Psoas muscle (tissue), 8 donors: ENCODE measurements around the gene ARHGAP30. TPM values are rescaled to one million over a fixed set of nuclear protein-coding genes. Genes with fewer than 3 reads are reported as not detected.

ENCODE experiments used
- ATAC-seq, 4 donors: fragments of 200-7000 bp; cut with Tn5 transposase; one replicate each; pipeline ENCODE4 v1.9.1; 2020; ENCODE audit warnings: moderate library complexity in 3 of 4, mild to moderate bottlenecking in 2 of 4
- DNase-seq, 2 donors: peaks; one replicate each; pipeline ENCODE4 v3.0.0-alpha.2; 2020
- H3K27ac ChIP-seq: fragments of 200-600 bp; one replicate; pipeline ENCODE4 v1.8.0; 2022
- H3K27me3 ChIP-seq, 3 donors: fragments of 200-600 bp in 1 of 3; one replicate each; pipeline versions ENCODE4 v1.6.1 to v1.8.0; 2013 to 2022; ENCODE audit warnings: low read length in 2 of 3, mild to moderate bottlenecking in 2 of 3, moderate library complexity in 1 of 3; ENCODE audit not compliant: insufficient read depth in 3 of 3
- H3K36me3 ChIP-seq, 2 donors: fragments of 200-600 bp in 1 of 2; one replicate each; pipeline versions ENCODE4 v1.6.1 to v1.8.0; 2013 to 2022; ENCODE audit warnings: low read depth in 1 of 2, mild to moderate bottlenecking in 1 of 2, moderate library complexity in 1 of 2; ENCODE audit not compliant: insufficient read depth in 1 of 2
- H3K4me1 ChIP-seq: fragments of 200-600 bp; one replicate; pipeline ENCODE4 v1.8.0; 2022
- H3K4me3 ChIP-seq: fragments of 200-600 bp; one replicate; pipeline ENCODE4 v1.8.0; 2022; ENCODE audit warnings: mild to moderate bottlenecking
- H3K9me3 ChIP-seq: fragments of 200-600 bp; one replicate; pipeline ENCODE4 v1.8.0; 2022
- WGBS, 3 donors: extraction: QIAGEN DNeasy Blood & Tissue Kit; methylation state at CpG; one replicate each; pipeline versions ENCODE4 v1.1.6 to v1.1.7; 2013; 5-methylcytosine and 5-hydroxymethylcytosine counted together
- intact Hi-C, 2 donors: fragments of 100-400 bp; cut with DNase I; formaldehyde crosslinking; loops; one replicate each; pipeline versions ENCODE4 v1.11.0 to v1.14.2; 2022
- polyA plus RNA-seq, 3 donors: library from polyadenylated mRNA; stranded (reverse); fragments of 200-250 nt; gene quantifications; one replicate each; pipeline ENCODE4 v1.2.3, GENCODE V29; 2013
- total RNA-seq, 4 donors: library from RNA; stranded (reverse); fragmentation: NEBNext Ultra II Directional in 2 of 4; extraction: Animal tissue kit (Norgen Biotek cat#: 25700) in 2 of 4; gene quantifications; one replicate each; pipeline versions ENCODE4 v1.2.1 to v1.2.4, GENCODE V29; 2021 to 2023
- TF ChIP-seq, protein P1 (sequence below): fragments of 200-600 bp; IDR thresholded peaks from one replicate; pipeline ENCODE4 v1.8.0; 2022; ENCODE audit warnings: antibody characterized with exemption
- donor health status: healthy with polysubstance abuse.
- donor health status: DM: no; HTN: no; CAD: no; lungs with moderate emphysema.
- donor health status: Bipolar disorder and iron deficiency.
- donor health status: healthy.
- donor health status: DM: yes; HTN: yes; CAD: no.
- donor health status: DM: no; HTN: no; CAD: no.
- donor health status: DM: no; HTN: no; CAD: no.
- donor health status: DM: yes; HTN: yes; CAD: no.

The ARHGAP30 gene
- total and polyA plus RNA-seq, 7 donors: 0.44 to 3.3 (median 1.6) TPM

DNA sequence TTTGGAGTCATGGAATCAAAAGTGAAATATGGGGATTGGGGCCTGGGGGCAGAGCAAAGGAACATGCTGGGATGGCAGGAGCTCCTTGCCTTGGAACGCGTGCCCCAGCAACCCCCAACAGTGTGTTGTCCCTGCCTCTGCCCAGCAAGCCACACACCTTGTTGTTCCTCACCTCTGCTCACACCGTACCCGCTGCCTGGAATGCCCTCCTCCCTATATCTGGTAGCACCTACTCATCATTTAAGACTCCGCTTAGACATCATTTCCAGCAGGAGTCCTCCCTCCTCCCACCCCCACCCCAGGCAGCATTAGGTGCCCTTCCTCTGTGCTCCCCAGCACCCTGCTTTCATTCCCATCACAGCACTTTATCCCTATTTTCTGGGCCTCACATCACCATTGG lies 11.8 kb upstream of the ARHGAP30 start:
- H3K4me1 ChIP-seq: no peaks in the 10 kb centered on the region
- no peaks in the 10 kb centered on the region for H3K36me3 ChIP-seq
- H3K27ac ChIP-seq: no peak overlapping the region
- intact Hi-C loops: no loop called here
- 73 to 77% (median 76%) methylated on average over 5 of the region's 5 CpGs for WGBS, 3 donors
- peaks cover 0 to 4% (median 0%) of the 10 kb centered on the region in 3 donors for H3K27me3 ChIP-seq
- TF ChIP-seq, protein P1, sequence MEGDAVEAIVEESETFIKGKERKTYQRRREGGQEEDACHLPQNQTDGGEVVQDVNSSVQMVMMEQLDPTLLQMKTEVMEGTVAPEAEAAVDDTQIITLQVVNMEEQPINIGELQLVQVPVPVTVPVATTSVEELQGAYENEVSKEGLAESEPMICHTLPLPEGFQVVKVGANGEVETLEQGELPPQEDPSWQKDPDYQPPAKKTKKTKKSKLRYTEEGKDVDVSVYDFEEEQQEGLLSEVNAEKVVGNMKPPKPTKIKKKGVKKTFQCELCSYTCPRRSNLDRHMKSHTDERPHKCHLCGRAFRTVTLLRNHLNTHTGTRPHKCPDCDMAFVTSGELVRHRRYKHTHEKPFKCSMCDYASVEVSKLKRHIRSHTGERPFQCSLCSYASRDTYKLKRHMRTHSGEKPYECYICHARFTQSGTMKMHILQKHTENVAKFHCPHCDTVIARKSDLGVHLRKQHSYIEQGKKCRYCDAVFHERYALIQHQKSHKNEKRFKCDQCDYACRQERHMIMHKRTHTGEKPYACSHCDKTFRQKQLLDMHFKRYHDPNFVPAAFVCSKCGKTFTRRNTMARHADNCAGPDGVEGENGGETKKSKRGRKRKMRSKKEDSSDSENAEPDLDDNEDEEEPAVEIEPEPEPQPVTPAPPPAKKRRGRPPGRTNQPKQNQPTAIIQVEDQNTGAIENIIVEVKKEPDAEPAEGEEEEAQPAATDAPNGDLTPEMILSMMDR: no peak
- H3K4me3 ChIP-seq: no peak overlapping the region
- ATAC-seq (no peak), DNase-seq (no peak)
- H3K9me3 ChIP-seq: no peaks in the 10 kb centered on the region

DNA sequence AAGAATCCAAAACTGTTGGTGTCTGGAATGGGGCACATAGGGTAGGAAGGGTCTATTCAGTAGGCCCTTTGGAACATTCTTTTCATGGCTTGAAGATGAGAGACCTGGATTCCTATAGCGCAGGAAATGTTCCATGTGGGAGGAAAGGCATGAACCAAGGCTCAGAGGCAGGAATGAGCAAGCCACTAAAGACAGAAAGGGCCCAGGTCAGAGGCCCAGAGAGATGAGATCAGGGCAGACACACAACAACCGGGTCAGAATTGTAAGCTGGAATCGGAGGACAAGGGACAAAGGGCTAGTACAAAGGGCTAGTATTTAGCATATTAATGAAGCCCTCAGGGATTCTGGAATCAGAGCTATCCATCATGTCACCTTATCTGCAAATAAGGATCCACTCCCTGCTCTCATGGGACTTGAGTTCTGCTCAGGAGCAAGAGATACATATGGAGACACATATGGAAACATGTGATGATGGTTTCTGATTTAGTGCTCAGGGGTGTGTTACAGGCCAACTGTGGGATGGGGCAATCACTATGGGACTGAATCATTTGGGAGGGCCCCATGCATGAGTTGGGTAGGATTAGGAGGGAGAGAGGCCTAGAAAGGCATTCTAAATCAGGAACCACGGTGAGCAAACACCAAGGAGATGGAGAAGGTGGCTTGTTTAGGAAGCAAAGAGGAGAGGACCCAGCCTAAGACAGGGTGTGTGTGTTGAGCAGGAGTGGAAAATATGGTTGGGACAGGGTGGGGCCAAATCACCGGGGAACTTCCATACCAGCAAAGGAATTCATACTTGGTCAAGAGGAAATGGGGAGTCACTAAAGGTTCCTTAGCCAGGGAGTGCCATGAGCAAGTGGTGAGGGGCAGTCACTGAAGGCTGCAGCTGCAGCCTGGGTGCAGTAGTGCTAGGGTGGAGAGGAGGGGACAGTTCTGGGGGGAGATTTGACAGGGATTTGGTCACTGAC lies 11.0 kb upstream of the ARHGAP30 start:
- TF ChIP-seq, protein P1: no peak
- DNase-seq (no peak), ATAC-seq (no peak)
- Histone ChIP-seq H3K27ac (no peak overlapping the region), H3K4me1 (no peaks in the 10 kb centered on the region), H3K36me3 (no peaks in the 10 kb centered on the region), H3K27me3 (peaks cover 0 to 4% (median 0%) of the 10 kb centered on the region in 3 donors), H3K4me3 (no peak overlapping the region), H3K9me3 (no peaks in the 10 kb centered on the region)
- 73 to 82% (median 80%) methylated on average over 5 of the region's 5 CpGs for WGBS, 3 donors
- intact Hi-C loops: no loop called here

DNA sequence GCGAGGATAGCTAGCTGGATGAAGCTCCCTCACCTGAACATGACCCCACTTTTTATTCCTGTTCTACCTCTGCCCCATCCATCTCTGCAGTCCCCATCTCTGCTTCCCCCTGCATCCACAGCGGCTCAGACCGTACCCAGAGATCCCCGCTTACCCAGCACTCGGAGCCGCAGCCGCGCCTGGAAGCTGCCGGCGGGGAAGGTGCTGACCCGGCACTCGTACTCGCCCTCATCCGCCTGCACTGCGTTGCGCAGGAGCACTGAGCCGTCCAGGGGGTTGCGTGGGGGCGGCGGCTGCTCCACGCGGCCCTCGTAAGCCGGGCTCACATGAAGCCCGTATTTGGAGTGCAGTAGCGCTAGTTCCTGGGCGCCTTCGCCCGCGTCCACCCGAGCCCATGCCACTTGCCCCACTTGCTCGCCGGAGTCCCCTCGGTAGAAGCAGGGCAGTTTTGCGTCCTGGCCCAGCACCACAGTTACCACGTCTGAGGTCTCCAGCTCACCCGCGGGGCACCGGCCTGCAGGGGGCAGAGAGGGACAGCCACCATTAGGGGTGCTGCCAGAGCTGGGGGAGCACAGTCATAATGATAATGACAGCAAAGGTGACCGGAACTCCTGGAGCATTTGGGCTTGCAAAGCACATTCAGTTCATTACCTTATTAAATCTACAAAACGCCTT lies 9.9 kb upstream of the ARHGAP30 start:
- no peaks in the 10 kb centered on the region for H3K9me3 ChIP-seq
- no peaks in the 10 kb centered on the region for H3K4me1 ChIP-seq
- peaks cover 0 to 4% (median 0%) of the 10 kb centered on the region in 3 donors for H3K27me3 ChIP-seq
- intact Hi-C loops: no loop called here
- H3K4me3 ChIP-seq: no peak overlapping the region
- no peaks in the 10 kb centered on the region for H3K36me3 ChIP-seq
- TF ChIP-seq, protein P1: no peak
- H3K27ac ChIP-seq: no peak overlapping the region
- ATAC-seq (no peak), DNase-seq (no peak)
- 50 to 64% (median 54%) methylated on average over 41 of the region's 41 CpGs for WGBS, 3 donors

DNA sequence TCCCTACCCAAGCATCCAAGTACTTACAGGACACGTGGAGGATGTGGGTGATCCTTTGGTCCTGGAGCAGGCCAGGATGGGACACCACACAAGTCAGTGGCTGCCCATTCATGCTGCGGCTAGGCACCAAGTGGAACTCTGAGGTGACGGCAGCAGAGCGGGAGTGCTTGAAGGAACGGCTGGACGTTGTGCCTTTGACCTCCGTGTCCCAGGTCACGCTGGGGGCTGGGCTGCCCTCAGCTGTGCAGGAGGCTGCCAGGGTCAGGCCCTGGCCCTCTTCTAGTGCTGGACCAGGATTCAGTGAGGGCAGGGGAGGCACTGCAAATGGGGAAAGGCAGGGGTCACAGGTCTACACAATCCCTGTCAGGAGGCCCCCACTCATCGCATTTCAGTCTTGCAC lies 7.7 kb upstream of the ARHGAP30 start:
- TF ChIP-seq, protein P1: no peak
- H3K36me3 ChIP-seq: no peaks in the 10 kb centered on the region
- 55 to 61% (median 59%) methylated on average over 9 of the region's 9 CpGs for WGBS, 3 donors

More for the DNA sequence above, 7.7 kb upstream of the ARHGAP30 start:
- H3K9me3 ChIP-seq: no peaks in the 10 kb centered on the region
- ATAC-seq (no peak), DNase-seq (no peak)
- intact Hi-C loops: no loop called here
- no peaks in the 10 kb centered on the region for H3K4me1 ChIP-seq
- H3K4me3 ChIP-seq: no peak overlapping the region
- H3K27me3 ChIP-seq: peaks cover 0 to 4% (median 0%) of the 10 kb centered on the region in 3 donors
- no peak overlapping the region for H3K27ac ChIP-seq
